Measurements from ENCODE around the gene SPESP1. TPM values are rescaled to one million over a fixed set of nuclear protein-coding genes. Genes with fewer than 3 reads are reported as not detected.

SPESP1 gene
- total RNA-seq, 1 donor from 2014 or later, result 1.5 TPM

- intact Hi-C loops (cut with micrococcal nuclease), result no loop called here
Measured at GRCh38 chr15:68990992-68991500, 60.7 kb downstream of the SPESP1 start.

GRCh38 chr15:68991723-68992122 is 61.4 kb downstream of the SPESP1 start:
- intact Hi-C loops (cut with micrococcal nuclease), result no loop called here

- intact Hi-C loops (cut with micrococcal nuclease), result no loop called here
Measured at GRCh38 chr15:68992696-68993095, 62.4 kb downstream of the SPESP1 start.

GRCh38 chr15:68993276-68993675 is 63.0 kb downstream of the SPESP1 start:
- intact Hi-C loops (cut with micrococcal nuclease), result no loop called here

- intact Hi-C loops (cut with micrococcal nuclease), result no loop called here
Measured at GRCh38 chr15:68994149-68994548, 63.8 kb downstream of the SPESP1 start.

- intact Hi-C loops (cut with micrococcal nuclease), result no loop called here
Measured at GRCh38 chr15:68994981-68995761, 64.8 kb downstream of the SPESP1 start.

Other genes starting within 250 kb of the SPESP1 start
- 302 and 303 TPM in 2 replicates for gene ANP32A, start 109.6 kb upstream of the SPESP1 start, total RNA-seq
- gene NOX5, start 84.2 kb downstream of the SPESP1 start, total RNA-seq, result 0.02 and 0.05 TPM in 2 replicates
- 2.3 and 2.6 TPM in 2 replicates for gene GLCE, start 230.1 kb downstream of the SPESP1 start, total RNA-seq

Data from T-helper 1 cell treated with Interleukin-12 subunit alpha and Interleukin-12 subunit beta and Interleukin-4 antibody, amounts not matched to agents 30 ng/mL and 1 ng/mL, for 36 hours (primary cell).